HG02610 (cell line): ENCODE data around the gene TPSG1.
"Not testable (repeated sequence)": the region's sequence is repeated elsewhere in the genome, so short reads cannot be mapped to it uniquely, and the experiment has no call there.

Experiments
- ATAC-seq: cut with Tn5 transposase; IDR thresholded peaks from one replicate; pipeline ENCODE4 v1.9.1; 2021; ENCODE audit warnings: mild to moderate bottlenecking, moderate library complexity; ENCODE audit not compliant: unreplicated experiment

TPSG1 gene

DNA sequence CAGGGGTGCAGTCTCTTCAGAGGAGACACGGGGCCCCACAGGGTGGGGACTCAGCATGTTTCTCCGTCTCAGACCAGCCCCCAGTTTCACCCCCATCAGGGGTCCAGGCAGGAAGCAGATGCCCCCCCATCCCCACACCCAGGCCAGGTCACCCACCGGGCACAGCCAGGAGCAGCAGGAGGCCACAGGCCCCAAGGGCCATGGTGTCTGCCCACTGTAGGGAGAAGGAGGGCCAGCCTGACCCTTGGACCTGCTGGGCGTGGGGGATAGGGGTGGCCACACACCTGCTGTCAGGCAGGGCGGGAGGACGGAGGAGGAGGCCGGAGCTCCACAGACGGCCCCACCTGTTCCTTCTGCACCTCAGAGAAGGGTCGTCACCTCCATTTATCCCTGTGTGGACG, at the start of gene TPSG1:
Gene TPSG1 (minus strand): TSS at position 218 of the 401 bp plus-strand sequence. CDS start 16 bp downstream, at position 202.
- ATAC-seq: no peak

DNA sequence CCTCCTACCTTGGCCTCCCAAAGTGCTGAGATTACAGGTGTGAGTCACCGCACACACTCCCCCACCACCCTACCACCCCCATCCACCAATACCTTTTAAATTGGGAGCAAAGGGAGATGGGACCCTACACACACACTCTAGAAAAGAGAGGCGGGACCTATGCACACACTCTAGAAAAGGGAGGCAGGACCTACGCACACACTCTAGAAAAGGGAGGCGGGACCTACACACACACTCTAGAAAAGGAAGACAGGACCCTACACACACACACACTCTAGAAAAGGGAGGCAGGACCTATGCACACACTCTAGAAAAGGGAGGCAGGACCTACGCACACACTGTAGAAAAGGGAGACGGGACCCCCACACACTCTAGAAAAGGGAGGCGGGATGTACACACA, 49.7 kb upstream of the TPSG1 start:
- ATAC-seq: no peak

DNA sequence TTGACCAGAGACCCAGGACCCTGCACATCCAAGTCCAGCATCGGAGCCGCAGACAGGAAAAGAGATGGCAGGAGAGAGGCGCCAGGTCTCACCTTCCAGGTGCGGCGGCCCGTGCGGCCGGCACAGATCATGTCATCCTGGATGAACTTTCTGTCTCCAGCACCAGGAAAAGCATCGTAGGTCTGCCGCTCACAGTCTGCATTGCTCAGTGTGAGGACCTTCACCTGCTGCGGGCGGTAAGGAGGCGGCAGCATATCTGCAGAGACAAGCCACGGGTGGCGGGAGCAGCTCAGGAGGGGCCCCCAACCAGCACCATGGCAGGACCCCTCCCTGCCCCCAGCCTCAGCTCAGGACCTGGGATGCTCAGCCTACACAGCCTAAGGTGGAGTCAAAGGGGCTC, 48.7 kb upstream of the TPSG1 start:
- no peak for ATAC-seq

DNA sequence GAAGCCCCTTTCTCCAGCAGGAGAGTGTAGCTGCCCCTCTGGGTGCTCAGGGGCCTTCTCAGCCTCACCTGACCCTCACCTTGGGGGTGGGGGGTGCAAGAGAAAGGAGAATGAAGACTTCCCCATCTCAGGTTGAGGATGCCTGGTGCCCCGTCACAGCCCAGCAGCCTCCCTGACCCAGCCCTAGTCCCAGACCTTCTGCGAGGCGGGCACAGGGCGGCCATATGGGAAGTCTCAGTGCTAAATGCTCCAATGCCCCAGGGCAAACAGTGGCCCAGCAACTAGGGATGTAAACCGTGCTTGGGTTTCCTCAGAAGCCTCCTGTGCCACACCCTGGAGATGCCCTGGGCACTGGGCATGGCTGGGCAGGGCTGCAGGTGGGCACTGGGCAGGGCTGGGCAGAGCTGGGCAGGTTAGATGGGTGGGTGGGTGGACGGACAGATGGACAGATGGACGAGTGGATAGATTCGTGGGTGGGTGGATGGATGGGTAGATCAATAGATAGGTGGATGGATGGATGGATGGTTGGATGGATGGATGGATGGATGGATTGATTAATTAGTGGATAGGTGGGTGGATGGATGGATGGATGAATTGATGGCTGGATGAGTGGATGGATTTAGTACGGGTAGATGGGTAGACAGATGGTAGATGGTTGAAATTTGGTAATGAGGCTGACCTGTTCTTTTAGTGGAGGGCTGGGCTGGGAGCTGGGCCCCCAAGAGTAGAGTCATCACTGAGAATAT, 47.6 kb upstream of the TPSG1 start:
- ATAC-seq: no peak

DNA sequence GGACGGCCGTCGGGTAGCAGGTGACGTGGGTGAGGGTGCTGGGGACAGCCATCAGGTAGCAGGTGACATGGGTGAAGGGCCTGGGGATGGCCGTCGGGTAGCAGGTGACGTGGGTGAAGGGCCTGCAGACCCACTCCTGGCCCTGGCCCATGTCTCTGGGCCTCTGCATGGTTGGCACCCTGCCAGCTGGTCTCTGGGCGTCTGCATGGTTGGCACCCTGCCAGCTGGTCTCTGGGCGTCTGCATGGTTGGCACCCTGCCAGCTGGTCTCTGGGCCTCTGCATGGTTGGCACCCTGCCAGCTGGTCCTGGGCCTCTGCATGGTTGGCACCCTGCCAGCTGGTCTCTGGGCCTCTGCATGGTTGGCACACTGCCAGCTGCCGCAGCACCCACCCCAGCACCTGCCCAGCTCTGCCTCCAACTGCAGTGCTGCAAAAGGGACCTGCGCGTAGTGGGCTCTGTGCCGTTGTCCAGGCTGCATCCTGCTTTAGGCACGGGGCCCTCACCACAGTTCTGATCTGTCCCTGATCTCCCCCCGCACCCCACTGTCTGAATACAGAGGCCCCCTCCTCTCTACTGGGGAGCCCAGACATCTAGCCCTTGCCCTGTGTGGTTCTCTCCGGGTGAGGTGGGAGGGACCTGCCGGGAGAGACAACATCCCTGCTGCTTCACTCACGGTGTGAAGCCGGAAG, 46.8 kb upstream of the TPSG1 start:
- not testable (repeated sequence) for ATAC-seq

DNA sequence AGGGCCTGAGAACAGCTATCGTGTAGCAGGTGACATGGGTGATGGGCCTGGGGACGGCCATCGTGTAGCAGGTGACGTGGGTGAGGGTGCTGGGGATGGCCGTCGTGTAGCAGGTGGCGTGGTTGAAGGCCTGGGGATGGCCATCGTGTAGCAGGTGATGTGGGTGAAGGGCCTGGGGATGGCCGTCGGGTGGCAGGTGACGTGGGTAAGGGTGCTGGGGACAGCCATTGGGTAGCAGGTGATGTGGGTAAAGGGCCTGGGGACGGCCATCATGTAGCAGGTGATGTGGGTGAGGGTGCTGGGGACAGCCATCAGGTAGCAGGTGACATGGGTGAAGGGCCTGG, 46.3 kb upstream of the TPSG1 start:
- no peak for ATAC-seq

DNA sequence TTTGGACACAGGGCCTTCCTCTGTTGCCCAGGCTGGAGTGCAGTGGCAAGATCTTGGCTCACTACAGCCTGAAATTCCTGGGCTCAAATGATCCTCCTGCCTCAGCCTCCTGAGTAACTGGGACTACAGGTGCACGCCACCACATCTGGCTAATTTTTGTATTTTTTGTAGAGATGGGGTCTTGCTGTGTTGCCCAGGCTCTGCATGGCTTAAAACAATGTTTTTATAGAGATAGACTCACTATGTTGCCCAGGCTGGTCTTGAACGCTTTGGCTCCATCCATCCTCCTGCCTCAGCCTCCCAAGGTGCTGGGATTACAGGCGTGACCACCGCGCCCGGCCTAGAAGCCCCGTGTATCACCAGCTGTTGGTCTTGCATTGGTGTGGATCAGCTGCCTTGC, 44.4 kb upstream of the TPSG1 start:
- ATAC-seq: not testable (repeated sequence)

DNA sequence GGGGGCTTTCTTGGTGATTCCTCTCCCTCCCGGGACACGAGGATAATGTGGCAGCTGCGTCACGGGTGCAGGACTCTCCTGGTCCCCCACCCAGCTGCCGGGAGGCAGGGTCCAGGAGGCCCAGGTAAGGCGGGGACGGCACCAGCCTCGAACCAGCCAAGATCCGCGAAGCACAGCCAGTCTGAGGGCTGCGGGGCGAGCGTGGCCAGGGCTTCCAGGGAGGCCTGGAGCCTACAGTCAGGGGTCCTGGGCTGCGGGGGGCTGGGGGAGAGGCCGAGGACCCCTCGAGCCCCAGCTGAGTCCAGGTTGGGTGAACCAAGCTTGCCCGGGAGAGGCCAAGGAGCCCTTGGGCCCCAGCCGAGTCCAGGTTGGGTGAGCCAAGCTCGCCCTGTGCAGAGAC, 40.8 kb upstream of the TPSG1 start:
- no peak for ATAC-seq

DNA sequence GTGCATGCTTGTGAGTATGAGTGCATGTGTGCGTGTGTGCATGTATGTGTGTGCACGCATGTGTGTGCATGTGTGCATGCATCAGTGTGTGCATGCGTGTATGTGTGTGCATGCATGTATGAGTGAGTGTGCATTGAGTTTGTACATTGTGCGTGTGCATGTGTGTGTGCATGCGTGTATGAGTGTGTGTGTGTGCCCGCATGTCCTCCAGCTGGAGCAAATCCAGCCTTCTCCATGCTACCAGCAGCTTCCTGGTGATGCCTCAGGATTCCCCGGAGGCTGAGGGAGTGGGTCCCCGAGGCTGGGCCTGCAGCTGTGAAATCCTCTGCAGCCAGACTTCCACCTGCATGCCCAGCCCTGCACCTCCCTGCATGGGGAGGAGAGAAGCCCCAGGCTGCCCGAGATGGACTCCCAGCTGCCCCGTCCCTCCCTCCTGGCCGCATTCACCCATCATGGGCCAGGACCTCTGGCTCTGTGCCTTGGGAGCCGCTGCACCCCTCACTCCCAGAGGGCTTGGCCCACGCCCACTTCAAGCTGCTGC, 40.1 kb upstream of the TPSG1 start:
- no peak for ATAC-seq

DNA sequence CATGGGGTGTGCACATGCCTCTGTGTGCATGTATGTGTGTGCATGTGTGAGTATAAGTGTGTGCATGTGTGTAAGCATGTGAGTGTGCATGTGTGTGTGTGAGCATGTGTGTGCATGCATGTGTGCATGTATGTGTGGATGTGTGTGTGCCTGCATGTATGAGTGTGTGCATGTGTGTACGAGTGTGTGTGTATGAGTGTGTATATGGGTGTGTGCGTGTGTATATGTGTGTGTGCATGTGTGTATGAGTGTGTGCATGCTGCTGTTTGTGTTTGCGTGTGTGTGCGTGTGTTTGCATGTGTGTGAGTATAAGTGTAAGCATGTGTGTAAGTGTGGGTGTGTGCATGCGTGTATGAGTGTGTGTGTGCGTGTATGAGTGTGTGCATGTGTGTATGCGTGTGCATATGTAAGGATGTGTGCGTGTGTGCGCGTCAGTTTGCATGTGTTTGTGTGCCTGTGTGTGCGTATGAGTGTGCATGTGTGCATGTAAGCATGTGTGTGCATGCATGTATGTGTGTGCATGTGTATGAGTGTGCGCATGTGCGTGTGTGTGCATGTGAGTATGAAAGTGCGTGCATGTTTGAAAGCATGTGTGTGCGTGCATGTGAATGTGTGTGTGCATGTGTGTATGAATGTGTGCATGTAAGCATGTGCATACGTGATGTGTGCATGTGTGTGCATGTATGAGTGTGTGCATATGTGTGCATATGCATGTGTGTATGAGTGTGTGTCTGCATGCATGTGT, 39.4 kb upstream of the TPSG1 start:
- no peak for ATAC-seq

DNA sequence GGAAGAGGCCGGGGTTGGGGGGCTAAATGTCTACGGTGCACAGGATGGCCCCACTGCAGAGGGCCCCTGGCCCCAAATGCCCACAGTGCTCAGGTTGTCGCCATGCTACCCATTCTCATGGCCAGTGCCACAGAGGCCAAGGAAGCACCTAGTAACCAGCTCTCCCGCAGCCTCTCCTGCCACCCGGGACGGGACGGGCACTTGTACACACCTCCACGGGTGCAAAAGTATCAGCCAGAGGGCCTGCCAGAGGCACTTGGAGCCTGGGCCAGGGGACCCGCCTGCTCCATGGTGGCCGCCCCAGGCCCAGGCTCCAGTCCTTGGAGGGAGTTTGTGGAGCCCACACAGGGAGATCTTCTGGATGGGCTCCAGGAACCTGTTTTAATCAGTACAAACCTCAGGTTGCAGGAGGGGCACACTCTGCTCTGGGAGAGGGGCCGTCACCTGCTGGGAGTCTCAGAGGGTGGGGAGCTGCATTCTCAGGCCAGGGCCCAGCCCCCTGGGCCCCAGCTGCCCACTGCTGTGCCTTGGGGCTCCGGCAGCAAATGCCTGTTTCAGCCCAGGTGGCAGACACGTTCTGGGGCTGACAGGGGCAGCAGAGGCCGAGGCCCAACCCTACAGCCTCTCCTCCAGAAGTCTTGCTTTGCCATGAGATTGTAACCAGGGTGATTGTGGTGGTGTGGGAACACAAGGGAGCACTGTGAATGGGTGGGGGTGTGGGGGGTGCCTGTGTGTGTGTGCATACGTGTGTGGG, 38.7 kb upstream of the TPSG1 start:
- no peak for ATAC-seq

DNA sequence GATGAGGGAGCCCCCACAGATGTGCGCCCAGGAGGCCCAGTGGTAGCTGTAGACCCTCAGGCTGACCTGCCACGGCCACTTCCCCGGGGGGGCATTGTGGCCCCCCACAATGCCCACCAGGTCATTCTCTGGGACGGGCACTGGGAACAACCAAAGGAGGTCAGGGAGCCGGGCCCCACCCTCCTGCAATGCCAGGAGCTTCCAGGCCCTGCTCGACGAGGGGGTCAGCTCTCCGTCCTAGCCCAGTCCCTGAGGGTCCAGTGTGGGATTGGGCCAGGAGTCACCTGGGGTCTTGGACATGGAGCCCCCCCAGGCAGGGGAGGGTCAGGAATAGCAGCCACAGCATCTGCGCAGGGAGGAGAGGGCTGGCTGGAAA, 37.8 kb upstream of the TPSG1 start:
- ATAC-seq: no peak

DNA sequence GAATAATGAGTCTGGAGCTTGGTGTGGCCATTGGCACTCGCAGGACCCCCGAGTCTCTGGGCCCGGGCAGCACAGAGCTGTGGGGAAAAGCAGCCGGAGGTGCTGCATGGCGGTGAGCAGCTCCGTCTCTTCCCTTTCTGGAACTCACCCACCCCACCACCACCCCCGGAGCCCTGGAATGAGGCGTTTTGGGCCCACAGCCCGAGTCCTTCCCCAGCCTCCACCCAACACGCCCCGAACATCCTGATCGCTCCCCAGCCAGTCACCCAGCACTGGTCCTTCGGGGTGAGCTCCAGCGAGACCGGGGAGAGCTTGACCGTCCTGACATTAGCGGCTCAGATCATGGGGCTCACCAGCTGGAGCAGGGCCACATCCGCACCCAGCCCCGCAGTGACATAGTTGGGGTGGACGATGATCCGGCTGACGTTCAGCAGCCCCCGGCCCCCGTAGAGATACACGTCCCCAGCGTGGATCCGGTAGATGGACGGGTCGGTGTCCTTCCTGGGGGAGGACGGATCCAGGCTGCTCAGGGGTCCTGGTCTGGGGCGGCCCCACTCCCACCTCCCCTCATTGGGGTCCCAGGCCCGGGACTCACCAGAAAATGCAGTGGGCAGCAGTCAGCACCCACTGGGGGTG, 37.3 kb upstream of the TPSG1 start:
- no peak for ATAC-seq

DNA sequence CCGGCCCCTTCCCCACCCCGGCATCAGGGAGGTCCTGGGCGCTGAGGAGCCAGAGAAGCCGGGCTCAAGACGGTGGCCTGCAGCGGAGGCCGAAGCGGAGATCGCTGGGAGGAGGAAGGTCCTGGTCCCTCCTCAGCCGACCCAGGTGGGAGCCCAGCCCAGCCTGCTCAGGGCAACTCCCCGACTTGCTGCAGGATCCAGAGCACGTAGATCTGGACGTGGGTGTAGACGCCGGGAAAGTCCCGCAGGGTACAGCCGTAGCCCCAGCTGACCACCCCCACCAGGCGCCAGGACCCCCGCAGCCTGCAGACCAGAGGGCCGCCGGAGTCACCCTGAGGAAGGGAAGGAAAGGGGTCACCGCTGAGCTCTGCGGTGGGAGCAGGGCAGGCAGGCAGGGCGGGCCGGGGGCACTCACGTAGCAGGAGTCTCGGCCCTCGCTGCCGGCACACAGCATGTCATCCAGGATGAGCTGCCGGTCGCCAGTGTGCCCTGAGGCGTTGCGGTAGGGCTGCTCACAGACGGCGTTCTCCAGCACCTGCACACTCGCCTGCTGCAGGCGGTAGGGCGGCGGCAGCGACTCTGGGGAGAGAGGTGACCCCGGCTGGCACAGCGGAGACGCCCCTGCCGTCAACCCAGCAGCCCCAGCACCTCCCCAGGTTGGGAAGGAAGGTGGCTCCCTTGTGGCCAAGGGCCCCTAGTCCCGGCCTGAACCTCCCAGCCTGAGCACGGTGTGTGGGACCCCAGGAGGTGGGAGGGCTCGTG, 36.2 kb upstream of the TPSG1 start:
- ATAC-seq: no peak

DNA sequence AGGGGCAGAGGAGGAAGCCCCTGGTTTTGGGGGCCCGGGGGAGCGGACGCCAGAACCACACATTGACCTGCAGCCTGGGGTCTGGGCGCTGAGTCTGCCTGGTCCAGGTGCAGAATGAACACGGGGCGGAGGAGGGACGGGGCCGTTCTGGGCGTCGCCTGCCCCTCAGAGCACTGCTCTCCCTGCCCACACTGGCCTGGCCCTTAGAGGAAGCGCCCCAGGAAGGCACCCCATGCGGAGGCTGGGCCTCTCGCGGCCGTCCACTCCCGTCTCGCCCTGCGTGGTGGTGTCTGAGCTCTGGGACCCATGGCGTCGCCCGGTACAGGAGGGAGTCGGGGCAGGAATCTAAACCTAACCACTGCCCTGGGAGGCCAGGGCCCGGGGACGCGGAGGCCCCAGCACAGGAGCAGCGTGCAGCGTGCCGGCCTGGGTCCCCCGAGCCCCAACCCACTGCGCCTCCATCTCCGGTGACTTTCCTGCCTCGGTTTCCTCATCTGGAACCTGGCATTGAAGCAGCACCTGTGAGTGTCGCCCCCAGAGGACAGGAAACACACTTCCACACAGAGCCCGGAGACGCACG, 35.1 kb upstream of the TPSG1 start:
- no peak for ATAC-seq

DNA sequence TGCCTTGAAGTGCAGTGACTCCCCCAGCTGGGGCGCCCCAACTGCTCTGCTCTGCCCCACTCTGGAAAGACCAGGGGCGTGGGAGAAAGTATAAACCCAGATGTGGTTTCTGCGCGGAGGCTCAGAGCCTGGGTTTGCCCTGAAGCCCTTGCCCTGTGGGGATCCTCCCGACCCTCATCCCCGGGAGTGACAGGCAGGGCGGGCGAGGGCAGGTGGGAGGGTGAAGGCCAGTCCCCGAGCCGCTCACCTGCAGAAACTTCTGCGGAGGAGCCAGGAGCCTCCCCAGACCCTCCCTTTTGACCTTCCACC, 34.6 kb upstream of the TPSG1 start:
- ATAC-seq: no peak

DNA sequence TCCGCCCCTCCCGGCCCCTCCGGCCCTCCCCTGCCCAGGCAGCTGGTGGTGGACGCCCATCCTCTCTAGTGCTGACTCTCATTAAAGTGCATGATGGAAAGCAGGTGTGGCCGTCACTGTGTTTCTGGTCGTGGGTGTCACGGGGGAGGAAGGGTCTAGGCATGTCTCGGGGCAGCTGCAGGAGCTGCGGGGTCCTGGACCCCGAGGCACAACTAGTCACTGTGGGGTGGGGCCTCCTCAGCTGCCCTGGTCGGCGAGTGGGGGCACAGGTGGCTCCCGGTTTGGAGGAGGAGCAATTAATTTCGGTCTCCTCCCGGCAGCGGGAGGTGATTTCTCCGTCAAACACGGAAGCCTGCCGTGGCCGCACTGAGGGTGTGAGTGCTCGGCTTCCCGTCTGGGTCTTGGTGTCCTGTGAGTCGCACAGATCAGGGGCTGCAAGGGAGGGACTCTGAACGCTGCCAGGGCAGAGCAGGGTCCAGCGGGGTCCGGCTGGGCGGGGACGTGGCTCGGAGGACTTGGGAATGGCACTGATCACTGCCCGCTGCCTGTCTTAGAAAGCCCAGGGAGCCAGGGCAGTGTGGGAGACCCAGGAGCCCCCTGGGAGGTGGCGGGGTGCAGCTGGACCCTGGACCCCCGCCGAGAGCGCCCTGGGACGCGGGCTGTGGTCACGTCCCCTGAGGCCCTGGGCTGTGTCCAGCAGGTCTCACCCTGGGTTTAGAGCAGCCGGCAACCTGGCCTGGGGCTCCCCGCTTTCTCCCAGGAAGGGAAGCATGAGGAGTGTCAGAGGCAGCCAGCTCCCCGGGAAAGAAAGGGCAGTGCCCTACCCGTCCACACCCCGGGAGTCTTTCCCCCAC, 34.1 kb upstream of the TPSG1 start:
- no peak for ATAC-seq

DNA sequence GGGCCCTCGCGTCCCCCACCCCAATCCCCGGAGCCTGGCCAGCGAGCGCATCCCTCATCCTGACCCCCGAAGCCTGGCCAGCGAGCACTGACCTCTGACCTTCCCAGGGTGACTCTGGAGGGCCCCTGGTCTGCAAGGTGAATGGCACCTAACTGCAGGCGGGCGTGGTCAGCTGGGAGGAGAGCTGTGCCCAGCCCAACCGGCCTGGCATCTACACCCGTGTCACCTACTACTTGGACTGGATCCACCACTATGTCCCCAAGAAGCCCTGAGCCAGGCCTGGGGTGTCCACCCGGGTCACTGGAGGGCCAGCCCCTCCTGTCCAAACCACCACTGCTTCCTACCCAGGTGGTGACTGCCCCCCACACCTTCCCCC, 33.1 kb upstream of the TPSG1 start:
- no peak for ATAC-seq
